GM21447 (cell line): ENCODE results near the gene ARMH3.
A peak's percentile ranks its signal among the peaks of the same experiment; 100 is the strongest.

Experiments used
- ATAC-seq: cut with Tn5 transposase; IDR thresholded peaks from one replicate; pipeline ENCODE4 v1.9.1; 2021; ENCODE audit not compliant: unreplicated experiment

ARMH3 gene

GRCh38 chr10:101859530-101859929, 196.4 kb downstream of the ARMH3 start:
- no peak for ATAC-seq

- ATAC-seq, result peak; percentile 88
Observed at GRCh38 chr10:101858723-101859500, 197.1 kb downstream of the ARMH3 start.

- no peak for ATAC-seq
Observed at GRCh38 chr10:101857802-101858476, 198.0 kb downstream of the ARMH3 start.

- ATAC-seq, result no peak
Observed at GRCh38 chr10:101856626-101857025, 199.3 kb downstream of the ARMH3 start.

GRCh38 chr10:101851411-101852116, 204.4 kb downstream of the ARMH3 start:
- ATAC-seq, result no peak

GRCh38 chr10:101850749-101851148, 205.2 kb downstream of the ARMH3 start:
- no peak for ATAC-seq

- no peak for ATAC-seq
Observed at GRCh38 chr10:101848894-101849351, 207.1 kb downstream of the ARMH3 start.

GRCh38 chr10:101848408-101848807, 207.6 kb downstream of the ARMH3 start:
- no peak for ATAC-seq

- ATAC-seq, result no peak
Observed at GRCh38 chr10:101845893-101846292, 210.1 kb downstream of the ARMH3 start.

- ATAC-seq, result no peak
Observed at GRCh38 chr10:101843032-101844021, 212.6 kb downstream of the ARMH3 start, which contains the start of gene KCNIP2. Gene KCNIP2 (minus strand): TSS chr10:101843800. CDS start chr10:101843568, 232 bp downstream.

GRCh38 chr10:101841826-101842225, 214.1 kb downstream of the ARMH3 start:
- ATAC-seq, result no peak

- ATAC-seq, result peak; percentile 68
Observed at GRCh38 chr10:101840741-101841453, 215.1 kb downstream of the ARMH3 start.

- ATAC-seq, result no peak
Observed at GRCh38 chr10:101840102-101840684, 215.8 kb downstream of the ARMH3 start.

- ATAC-seq, result no peak
Observed at GRCh38 chr10:101839416-101840063, 216.4 kb downstream of the ARMH3 start.

GRCh38 chr10:101839002-101839401, 217.0 kb downstream of the ARMH3 start:
- no peak for ATAC-seq

GRCh38 chr10:101838416-101838970, 217.5 kb downstream of the ARMH3 start:
- no peak for ATAC-seq

GRCh38 chr10:101837748-101838147, 218.2 kb downstream of the ARMH3 start:
- ATAC-seq, result no peak

GRCh38 chr10:101835362-101835761, 220.6 kb downstream of the ARMH3 start:
- no peak for ATAC-seq

GRCh38 chr10:101834341-101834740, 221.6 kb downstream of the ARMH3 start:
- no peak for ATAC-seq
